Mesenchymal stem cell (in vitro differentiated cells and primary cell): ENCODE measurements around the gene HCFC2.

ENCODE experiments used
- DNase-seq: peaks from one replicate; pipeline ENCODE4 v3.0.0-alpha.2; 2013
- H2AFZ ChIP-seq: one replicate; pipeline ENCODE4 v1.6.1; 2013; ENCODE audit warnings: low read depth, mild to moderate bottlenecking, control low read depth, inconsistent platforms, low read length, moderate library complexity
- H2AK5ac ChIP-seq: 2 replicates; pipeline ENCODE4 v1.6.1; 2013; ENCODE audit warnings: low read length, moderate library complexity, mild to moderate bottlenecking, inconsistent platforms; ENCODE audit not compliant: severe bottlenecking
- H2BK120ac ChIP-seq: one replicate; pipeline ENCODE4 v1.6.1; 2013; ENCODE audit warnings: low read depth, mild to moderate bottlenecking, inconsistent platforms, low read length, moderate library complexity
- H2BK12ac ChIP-seq, 2 experiments: one replicate each; pipeline ENCODE4 v1.6.1; 2013; ENCODE audit warnings: inconsistent platforms in 2 of 2, low read length in 2 of 2, mild to moderate bottlenecking in 2 of 2, moderate library complexity in 2 of 2, control low read depth in 1 of 2
- H2BK15ac ChIP-seq: one replicate; pipeline ENCODE4 v1.6.1; 2013; ENCODE audit warnings: mild to moderate bottlenecking, low read depth, inconsistent platforms; ENCODE audit not compliant: poor library complexity, severe bottlenecking
- H2BK5ac ChIP-seq: 2 replicates; pipeline ENCODE4 v1.6.1; 2013; ENCODE audit warnings: low read depth, mild to moderate bottlenecking, low read length, control low read depth, inconsistent platforms; ENCODE audit not compliant: poor library complexity, severe bottlenecking
- H3K14ac ChIP-seq, 2 experiments: one replicate each; pipeline ENCODE4 v1.6.1; 2013; ENCODE audit warnings: inconsistent platforms in 2 of 2, low read length in 2 of 2, control low read depth in 1 of 2, mild to moderate bottlenecking in 1 of 2, moderate library complexity in 1 of 2
- H3K18ac ChIP-seq, 2 experiments: one replicate each; pipeline ENCODE4 v1.6.1; 2013; ENCODE audit warnings: inconsistent platforms in 2 of 2, low read length in 2 of 2, control low read depth in 1 of 2, low read depth in 1 of 2, mild to moderate bottlenecking in 1 of 2
- H3K23ac ChIP-seq, 2 experiments: one replicate each; pipeline ENCODE4 v1.6.1; 2013; ENCODE audit warnings: inconsistent platforms in 2 of 2, low read length in 2 of 2, mild to moderate bottlenecking in 2 of 2, moderate library complexity in 2 of 2, control low read depth in 1 of 2
- H3K27ac ChIP-seq: 2 replicates; pipeline ENCODE4 v1.5.1; 2013; ENCODE audit warnings: mild to moderate bottlenecking, moderate library complexity, low read length, control low read depth, inconsistent platforms; ENCODE audit not compliant: poor library complexity, severe bottlenecking
- H3K27me3 ChIP-seq, 2 experiments: 2 replicates each; pipeline versions ENCODE4 v1.6.1 to v1.7.0; 2013; ENCODE audit warnings: low read length in 2 of 2, mild to moderate bottlenecking in 2 of 2, moderate library complexity in 2 of 2, control low read depth in 1 of 2, inconsistent platforms in 1 of 2; ENCODE audit not compliant: control insufficient read depth in 1 of 2, insufficient read depth in 1 of 2
- H3K36me3 ChIP-seq, 2 experiments: 2 replicates each; pipeline versions ENCODE4 v1.6.1 to v1.7.0; 2013; ENCODE audit warnings: low read length in 2 of 2, control low read depth in 1 of 2, inconsistent platforms in 1 of 2, low read depth in 1 of 2, mild to moderate bottlenecking in 1 of 2; ENCODE audit not compliant: insufficient read depth in 2 of 2, control insufficient read depth in 1 of 2
- H3K4ac ChIP-seq, 2 experiments: one replicate each; pipeline ENCODE4 v1.6.1; 2013; ENCODE audit warnings: inconsistent platforms in 2 of 2, low read length in 2 of 2, mild to moderate bottlenecking in 2 of 2, moderate library complexity in 2 of 2, control low read depth in 1 of 2, low read depth in 1 of 2
- H3K4me1 ChIP-seq: 2 replicates; pipeline ENCODE4 v1.6.1; 2013; ENCODE audit warnings: low read depth, low read length, control low read depth; ENCODE audit not compliant: control insufficient read depth, insufficient read depth
- H3K4me2 ChIP-seq: 2 replicates; pipeline ENCODE4 v1.6.1; 2013; ENCODE audit warnings: low read length, mild to moderate bottlenecking, inconsistent platforms; ENCODE audit not compliant: poor library complexity, severe bottlenecking
- H3K4me3 ChIP-seq, 2 experiments: 2 replicates each; pipeline versions ENCODE4 v1.5.1 to v1.7.0; 2013; ENCODE audit warnings: low read length in 2 of 2, mild to moderate bottlenecking in 2 of 2, control low read depth in 1 of 2, low read depth in 1 of 2; ENCODE audit not compliant: insufficient read depth in 1 of 2
- H3K79me1 ChIP-seq: replicated peaks from 2 replicates; pipeline ENCODE4 v1.6.1; 2013; ENCODE audit warnings: mild to moderate bottlenecking, control low read depth, low read length, inconsistent platforms; ENCODE audit not compliant: poor library complexity, severe bottlenecking
- H3K9ac ChIP-seq: 2 replicates; pipeline ENCODE4 v1.7.0; 2013; ENCODE audit warnings: mild to moderate bottlenecking, low read length, moderate library complexity
- H3K9me3 ChIP-seq: 2 replicates; pipeline ENCODE4 v1.7.0; 2013; ENCODE audit warnings: mild to moderate bottlenecking, low read length; ENCODE audit not compliant: control insufficient read depth
- H4K8ac ChIP-seq: one replicate; pipeline ENCODE4 v1.6.1; 2013; ENCODE audit warnings: inconsistent platforms, mild to moderate bottlenecking, low read length, moderate library complexity
- H4K91ac ChIP-seq: one replicate; pipeline ENCODE4 v1.6.1; 2013; ENCODE audit warnings: mild to moderate bottlenecking, low read length, inconsistent platforms
- WGBS: methylation state at CpG from one replicate; pipeline ENCODE4 v1.1.7; 2013; ENCODE audit warnings: mixed read lengths; 5-methylcytosine and 5-hydroxymethylcytosine counted together

The HCFC2 gene

DNA sequence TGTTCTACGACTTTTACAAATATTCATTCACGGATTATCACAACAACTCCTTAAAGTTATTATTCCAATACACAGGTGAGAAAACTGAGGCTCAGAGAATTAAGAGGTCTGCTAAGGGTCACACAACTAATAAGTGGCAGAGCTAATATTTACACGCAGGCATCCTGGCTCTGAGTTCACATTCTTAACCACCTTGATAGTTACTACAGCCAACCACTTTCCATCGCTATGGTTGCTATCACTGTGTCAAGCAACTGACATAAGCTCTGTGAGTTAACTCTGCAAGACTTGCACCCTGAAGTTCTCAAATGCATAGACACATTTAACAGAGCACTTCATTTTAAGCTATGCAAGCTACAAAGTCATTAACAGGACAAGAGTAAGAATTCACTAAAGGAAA, 18.0 kb upstream of the HCFC2 start:
- Histone ChIP-seq H3K14ac (no peak overlapping the region), H4K8ac (no peak overlapping the region), H3K36me3 (peaks cover 0 to under 1% of the 10 kb centered on the region in 2 experiments), H3K4me1 (peaks cover 5% of the 10 kb centered on the region), H3K4me2 (no peak overlapping the region), H2BK12ac (no peak overlapping the region), H3K18ac (no peak overlapping the region), H2AK5ac (no peak overlapping the region), H3K4ac (no peak overlapping the region), H3K4me3 (no peak overlapping the region), H3K23ac (no peak overlapping the region), H2BK15ac (no peak overlapping the region), H4K91ac (no peak overlapping the region), H3K9ac (no peak overlapping the region), H3K79me1 (peaks cover 30% of the 10 kb centered on the region), H3K9me3 (no peaks in the 10 kb centered on the region), H2BK5ac (no peak overlapping the region), H3K27me3 (no peaks in the 10 kb centered on the region), H2BK120ac (no peak overlapping the region), H2AFZ (no peak overlapping the region), H3K27ac (no peak overlapping the region)
- no peak for DNase-seq
- over 99% methylated on average over 4 of the region's 4 CpGs for WGBS

DNA sequence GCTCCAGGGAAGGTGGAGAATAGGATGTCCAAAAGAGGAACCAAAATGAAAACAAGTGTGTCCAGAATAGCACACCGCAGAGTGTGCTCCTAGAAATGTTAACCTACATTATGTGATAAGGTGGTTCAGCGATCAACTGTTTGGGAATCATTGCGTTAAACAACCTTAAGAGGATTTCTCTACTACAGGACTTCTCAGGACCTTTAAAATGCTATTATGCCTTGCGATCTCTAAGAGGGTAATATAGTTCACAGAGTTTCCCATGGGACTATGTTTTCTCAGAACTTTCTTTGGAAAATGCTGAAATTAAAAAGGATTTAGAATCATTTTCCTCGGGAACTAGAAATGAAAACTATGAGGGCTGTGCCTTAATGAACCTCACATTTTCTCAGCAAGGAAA, 16.2 kb upstream of the HCFC2 start:
- no peak overlapping the region for H3K14ac ChIP-seq
- H2BK12ac ChIP-seq, result no peak overlapping the region
- H3K27ac ChIP-seq, result no peak overlapping the region
- peaks cover 5% of the 10 kb centered on the region for H3K4me1 ChIP-seq
- H3K9ac ChIP-seq, result peak overlapping the region; percentile 91
- H4K91ac ChIP-seq, result no peak overlapping the region
- H2BK15ac ChIP-seq, result no peak overlapping the region
- H3K18ac ChIP-seq, result peak overlapping the region in 1 of 2 experiments; percentile 23
- no peaks in the 10 kb centered on the region for H3K36me3 ChIP-seq
- H4K8ac ChIP-seq, result no peak overlapping the region
- no peak overlapping the region for H3K4me2 ChIP-seq
- no peak overlapping the region for H3K4ac ChIP-seq
- WGBS, result 97% methylated on average over 3 of the region's 5 CpGs
- no peaks in the 10 kb centered on the region for H3K9me3 ChIP-seq
- no peak overlapping the region for H2AK5ac ChIP-seq
- H2BK5ac ChIP-seq, result no peak overlapping the region
- H2BK120ac ChIP-seq, result no peak overlapping the region
- no peak for DNase-seq
- H3K27me3 ChIP-seq, result no peaks in the 10 kb centered on the region
- peaks cover 24% of the 10 kb centered on the region for H3K79me1 ChIP-seq
- peak overlapping the region in 1 of 2 experiments; percentile 87 for H3K4me3 ChIP-seq
- H2AFZ ChIP-seq, result no peak overlapping the region
- H3K23ac ChIP-seq, result no peak overlapping the region

DNA sequence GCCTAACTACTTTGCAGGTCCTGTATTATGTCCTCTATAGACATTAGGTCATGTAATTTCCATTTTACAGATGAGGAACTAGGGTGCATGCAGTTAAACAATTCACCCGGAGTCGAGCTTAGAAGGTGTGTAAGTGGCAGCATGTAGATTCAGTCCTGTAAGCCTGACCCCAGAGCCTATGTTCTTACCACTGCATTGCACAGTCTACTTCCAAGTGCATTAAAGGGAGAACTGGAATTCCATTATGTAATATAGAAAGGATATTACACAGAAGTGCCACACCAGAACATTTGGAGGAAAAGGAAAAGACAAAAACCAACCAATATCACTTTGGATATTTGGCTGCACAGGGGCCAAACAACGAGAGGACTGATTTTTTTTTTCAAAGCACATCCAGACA, 15.5 kb upstream of the HCFC2 start:
- no peak overlapping the region for H3K14ac ChIP-seq
- H2AFZ ChIP-seq, result no peak overlapping the region
- H2AK5ac ChIP-seq, result no peak overlapping the region
- H3K4me3 ChIP-seq, result peak overlapping the region in 1 of 2 experiments; percentile 87
- H3K9ac ChIP-seq, result peak overlapping the region; percentile 91
- WGBS, result 73% methylated on average over 3 of the region's 3 CpGs
- H4K8ac ChIP-seq, result no peak overlapping the region
- no peaks in the 10 kb centered on the region for H3K27me3 ChIP-seq
- H2BK120ac ChIP-seq, result no peak overlapping the region
- H3K4me1 ChIP-seq, result peaks cover 5% of the 10 kb centered on the region
- peak; percentile 43 for DNase-seq
- H2BK5ac ChIP-seq, result no peak overlapping the region
- no peaks in the 10 kb centered on the region for H3K36me3 ChIP-seq
- no peak overlapping the region for H3K4ac ChIP-seq
- no peak overlapping the region for H3K18ac ChIP-seq
- H3K9me3 ChIP-seq, result no peaks in the 10 kb centered on the region
- no peak overlapping the region for H2BK12ac ChIP-seq
- H3K23ac ChIP-seq, result no peak overlapping the region
- peak overlapping the region; percentile 15 for H3K27ac ChIP-seq
- peak overlapping the region; percentile 35 for H3K4me2 ChIP-seq
- H3K79me1 ChIP-seq, result peaks cover 20% of the 10 kb centered on the region
- no peak overlapping the region for H2BK15ac ChIP-seq
- H4K91ac ChIP-seq, result no peak overlapping the region

DNA sequence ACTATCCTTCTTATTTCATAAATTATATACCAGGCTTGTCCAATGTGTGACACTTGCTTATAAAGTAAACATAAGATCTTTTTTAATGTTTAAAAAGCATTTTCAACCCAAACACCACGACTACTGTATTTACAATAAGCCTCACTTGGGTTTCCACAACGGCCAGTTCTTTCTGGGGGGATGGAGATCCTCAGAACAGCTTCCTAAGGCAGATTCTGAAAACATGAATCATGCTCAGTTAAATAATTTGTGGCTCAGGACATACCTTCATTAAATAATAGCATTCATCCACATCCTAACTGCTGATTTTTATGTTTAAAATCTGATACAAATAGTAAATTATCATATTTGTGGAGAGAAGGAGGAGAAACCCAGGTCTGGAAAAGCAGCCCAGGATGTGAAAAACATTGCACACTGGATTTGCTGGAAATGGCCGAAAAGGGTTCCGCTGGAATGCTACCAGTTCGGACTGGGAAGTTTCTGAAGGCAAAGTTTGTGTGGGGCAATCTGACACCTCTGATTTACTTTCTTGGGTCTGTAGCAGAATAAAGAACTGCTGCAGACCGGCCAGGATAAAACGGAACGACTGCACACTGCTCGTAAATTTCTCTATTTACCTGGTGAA, 14.9 kb upstream of the HCFC2 start:
- peak overlapping the region; percentile 88 to 96 for H3K18ac ChIP-seq
- H3K4ac ChIP-seq, result peak overlapping the region in 1 of 2 experiments; percentile 43
- H3K27me3 ChIP-seq, result peaks cover 0 to under 1% of the 10 kb centered on the region in 2 experiments
- peak overlapping the region; percentile 46 for H4K91ac ChIP-seq
- H3K14ac ChIP-seq, result no peak overlapping the region
- WGBS, result 4% methylated on average over 9 of the region's 9 CpGs
- peak; percentile 71 for DNase-seq
- H3K79me1 ChIP-seq, result peaks cover 15% of the 10 kb centered on the region
- peak overlapping the region; percentile 76 for H4K8ac ChIP-seq
- H2AFZ ChIP-seq, result no peak overlapping the region
- no peaks in the 10 kb centered on the region for H3K9me3 ChIP-seq
- H3K4me1 ChIP-seq, result peaks cover 4% of the 10 kb centered on the region
- H2BK15ac ChIP-seq, result no peak overlapping the region
- peak overlapping the region; percentile 96 for H3K27ac ChIP-seq
- no peak overlapping the region for H2AK5ac ChIP-seq
- H3K23ac ChIP-seq, result peak overlapping the region in 1 of 2 experiments; percentile 85
- H2BK5ac ChIP-seq, result peak overlapping the region; percentile 74
- peak overlapping the region; percentile 24 to 63 for H2BK12ac ChIP-seq
- peak overlapping the region; percentile 58 to 87 for H3K4me3 ChIP-seq
- H3K36me3 ChIP-seq, result no peaks in the 10 kb centered on the region
- peak overlapping the region; percentile 93 for H3K4me2 ChIP-seq
- H2BK120ac ChIP-seq, result no peak overlapping the region
- peak overlapping the region; percentile 91 for H3K9ac ChIP-seq
